Uterus (tissue), 4 donors: Measurements from ENCODE around the gene IPPK. TPM values are rescaled to one million over a fixed set of nuclear protein-coding genes. Genes with fewer than 3 reads are reported as not detected.
A peak's percentile ranks its signal among the peaks of the same experiment; 100 is the strongest.
"Not testable (repeated sequence)": the region's sequence is repeated elsewhere in the genome, so short reads cannot be mapped to it uniquely, and the experiment has no call there.

Source experiments
- DNase-seq, 2 donors: peaks; one replicate each; pipeline ENCODE4 v3.0.0-alpha.2; 2019 to 2020
- H3K27ac ChIP-seq, 2 donors: fragments of 200-600 bp; sonication (generic); 1 replicate in 1 of 2; 2 replicates in 1 of 2; pipeline ENCODE4 v1.5.1; 2016 to 2018
- H3K27me3 ChIP-seq, 2 donors: fragments of 200-600 bp; sonication (generic); one replicate each; pipeline ENCODE4 v1.5.1; 2018 to 2019; ENCODE audit warnings: control low read depth in 1 of 2
- H3K36me3 ChIP-seq, 2 donors: fragments of 200-600 bp; sonication (generic); one replicate each; pipeline ENCODE4 v1.5.1; 2019; ENCODE audit warnings: control low read depth in 1 of 2
- H3K4me1 ChIP-seq, 2 donors: fragments of 200-600 bp; sonication (generic); one replicate each; pipeline ENCODE4 v1.5.1; 2018 to 2019; ENCODE audit warnings: control low read depth in 1 of 2
- H3K4me3 ChIP-seq, 2 donors: fragments of 200-600 bp; sonication (generic); 1 replicate in 1 of 2; 2 replicates in 1 of 2; pipeline ENCODE4 v1.5.1; 2018 to 2019; ENCODE audit warnings: mild to moderate bottlenecking in 1 of 2
- H3K9me3 ChIP-seq, 2 donors: fragments of 200-600 bp; sonication (generic); one replicate each; pipeline ENCODE4 v1.5.1; 2019; ENCODE audit warnings: control low read depth in 1 of 2
- POLR2A ChIP-seq, 2 donors: fragments of 450-650 bp; IDR thresholded peaks; one replicate each; pipeline ENCODE4 v1.6.1; 2016; ENCODE audit warnings: antibody characterized with exemption in 2 of 2, mild to moderate bottlenecking in 1 of 2, moderate library complexity in 1 of 2
- intact Hi-C: fragments of 100-400 bp; cut with DNase I; formaldehyde crosslinking; loops from one replicate; pipeline ENCODE4 v1.15.1; 2023; ENCODE audit warnings: low total_unique reads
- total RNA-seq, 4 donors: library from RNA; depleted of rRNA in 3 of 4; stranded (reverse); fragments of >200 nt in 3 of 4; gene quantifications; one replicate each; pipeline versions ENCODE4 v1.1.0 to v1.2.4, GENCODE V29; 2014 to 2023
- TF ChIP-seq, protein P1 (sequence below), 4 experiments: fragments of 200-600 bp in 2 of 4; fragments of 450-650 bp in 2 of 4; sonication (generic) in 2 of 4; IDR thresholded peaks; one replicate each; pipeline ENCODE4 v1.5.1; 2016 to 2019; ENCODE audit warnings: antibody characterized with exemption in 4 of 4, mild to moderate bottlenecking in 2 of 4, moderate library complexity in 1 of 4
- donor health status: DM: yes; HTN: yes; CAD: no.

IPPK gene
- total RNA-seq, 4 donors from 2014 or later = 5.9 to 13.1 (median 8.5) TPM

DNA sequence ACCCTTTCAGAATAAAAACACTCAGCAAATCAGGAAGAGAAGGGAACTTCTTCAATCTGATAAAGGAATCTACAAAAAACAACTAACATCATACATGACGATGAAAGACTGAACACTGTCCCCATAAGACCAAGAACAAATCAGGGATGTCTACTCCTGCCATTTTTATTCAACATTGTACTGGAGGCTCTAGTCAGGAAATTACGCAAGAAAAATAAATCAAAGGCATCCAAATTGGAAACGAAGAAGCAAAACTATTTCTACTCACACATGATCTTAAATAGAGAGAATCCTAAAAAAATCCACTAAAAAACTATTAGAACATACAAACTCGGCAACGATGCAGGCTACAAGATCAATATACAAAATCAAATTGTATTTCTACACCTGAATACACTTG, 42.3 kb downstream of the IPPK start:
- no peaks in the 10 kb centered on the region for H3K9me3 ChIP-seq
- H3K4me3 ChIP-seq = no peak overlapping the region
- H3K27ac ChIP-seq = peak overlapping the region in 1 of 2 donors; percentile 55
- H3K36me3 ChIP-seq = no peaks in the 10 kb centered on the region
- DNase-seq = no peak
- TF ChIP-seq, protein P1, sequence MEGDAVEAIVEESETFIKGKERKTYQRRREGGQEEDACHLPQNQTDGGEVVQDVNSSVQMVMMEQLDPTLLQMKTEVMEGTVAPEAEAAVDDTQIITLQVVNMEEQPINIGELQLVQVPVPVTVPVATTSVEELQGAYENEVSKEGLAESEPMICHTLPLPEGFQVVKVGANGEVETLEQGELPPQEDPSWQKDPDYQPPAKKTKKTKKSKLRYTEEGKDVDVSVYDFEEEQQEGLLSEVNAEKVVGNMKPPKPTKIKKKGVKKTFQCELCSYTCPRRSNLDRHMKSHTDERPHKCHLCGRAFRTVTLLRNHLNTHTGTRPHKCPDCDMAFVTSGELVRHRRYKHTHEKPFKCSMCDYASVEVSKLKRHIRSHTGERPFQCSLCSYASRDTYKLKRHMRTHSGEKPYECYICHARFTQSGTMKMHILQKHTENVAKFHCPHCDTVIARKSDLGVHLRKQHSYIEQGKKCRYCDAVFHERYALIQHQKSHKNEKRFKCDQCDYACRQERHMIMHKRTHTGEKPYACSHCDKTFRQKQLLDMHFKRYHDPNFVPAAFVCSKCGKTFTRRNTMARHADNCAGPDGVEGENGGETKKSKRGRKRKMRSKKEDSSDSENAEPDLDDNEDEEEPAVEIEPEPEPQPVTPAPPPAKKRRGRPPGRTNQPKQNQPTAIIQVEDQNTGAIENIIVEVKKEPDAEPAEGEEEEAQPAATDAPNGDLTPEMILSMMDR (IDR thresholded peaks at IDR 0.05) = no peak
- TF ChIP-seq POLR2A (IDR thresholded peaks at IDR 0.05) = no peak
- no peaks in the 10 kb centered on the region for H3K4me1 ChIP-seq
- no peaks in the 10 kb centered on the region for H3K27me3 ChIP-seq
- intact Hi-C loops = no loop called here

DNA sequence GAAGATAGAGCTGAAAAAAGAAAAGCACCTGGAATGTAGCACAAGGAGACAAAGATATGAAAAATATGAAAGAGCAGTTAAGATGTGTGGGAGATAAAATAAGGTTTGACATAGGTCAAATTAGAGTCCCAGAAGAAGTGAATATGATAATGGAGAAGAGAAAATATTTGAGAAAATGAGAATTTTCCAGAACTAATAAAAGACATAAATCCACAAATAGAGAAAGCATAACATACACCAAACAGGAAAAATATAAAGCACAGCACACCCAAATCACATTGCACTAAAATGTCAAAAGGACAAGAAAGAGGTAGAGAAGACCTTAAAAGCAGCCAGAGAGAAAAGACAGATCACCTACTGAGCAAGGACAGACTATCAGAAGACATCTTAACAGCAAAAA, 43.4 kb downstream of the IPPK start:
- TF ChIP-seq POLR2A (IDR thresholded peaks at IDR 0.05) = no peak
- TF ChIP-seq, protein P1 (IDR thresholded peaks at IDR 0.05) = no peak
- H3K36me3 ChIP-seq = no peaks in the 10 kb centered on the region

DNA sequence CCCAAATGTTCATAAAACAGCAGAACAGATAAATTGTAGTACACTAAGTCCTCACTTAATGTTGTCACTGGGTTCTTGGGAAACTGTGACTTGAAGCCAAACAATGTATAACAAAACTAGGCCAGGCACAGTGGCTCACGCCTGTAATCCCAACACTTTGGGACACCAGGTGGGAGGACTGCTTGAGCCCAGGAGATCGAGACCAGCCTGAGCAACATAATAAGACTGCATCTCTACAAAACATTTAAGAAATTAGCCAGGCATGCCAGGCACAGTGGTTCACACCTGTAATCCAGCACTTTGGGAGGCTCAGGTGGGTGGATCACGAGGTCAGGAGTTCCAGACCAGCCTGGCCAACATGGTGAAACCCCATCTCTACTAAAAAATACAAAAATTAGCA, 46.0 kb downstream of the IPPK start:
- H3K9me3 ChIP-seq, intact Hi-C loops, H3K4me3 ChIP-seq, H3K27ac ChIP-seq, DNase-seq, H3K36me3 ChIP-seq, H3K4me1 ChIP-seq, H3K27me3 ChIP-seq: not testable (repeated sequence)

More for the DNA sequence above, 43.4 kb downstream of the IPPK start:
- no peaks in the 10 kb centered on the region for H3K27me3 ChIP-seq
- DNase-seq = no peak
- H3K27ac ChIP-seq = peak overlapping the region in 1 of 2 donors; percentile 55
- no peaks in the 10 kb centered on the region for H3K4me1 ChIP-seq
- intact Hi-C loops = no loop called here
- H3K4me3 ChIP-seq = no peak overlapping the region
- no peaks in the 10 kb centered on the region for H3K9me3 ChIP-seq

DNA sequence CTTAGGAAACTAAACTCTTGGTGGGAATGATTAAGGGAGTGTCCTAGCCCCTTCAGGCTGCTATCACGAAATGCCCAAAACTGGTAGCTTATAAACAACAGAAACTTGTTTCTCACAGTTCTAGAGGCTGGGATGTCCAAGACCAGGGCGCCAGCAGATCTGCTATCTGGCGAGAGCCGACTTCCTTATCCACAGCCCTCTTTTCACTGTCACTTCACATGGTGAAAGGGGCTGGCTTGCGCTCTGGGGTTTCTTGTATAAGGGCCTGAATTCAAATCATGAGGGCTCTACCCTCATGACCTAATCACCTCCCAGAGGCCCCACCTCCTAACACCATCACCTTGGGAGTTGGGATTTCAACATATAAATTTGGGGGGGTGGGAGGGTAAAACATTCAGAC, 49.1 kb downstream of the IPPK start:
- Histone ChIP-seq H3K4me1 (peaks cover 12 to 13% of the 10 kb centered on the region in 2 donors), H3K4me3 (no peak overlapping the region), H3K36me3 (no peaks in the 10 kb centered on the region), H3K27ac (peak overlapping the region; percentile 48 to 84), H3K9me3 (no peaks in the 10 kb centered on the region), H3K27me3 (no peaks in the 10 kb centered on the region)
- peak in 1 of 2 donors; percentile 40 for DNase-seq
- TF ChIP-seq POLR2A (IDR thresholded peaks at IDR 0.05) = no peak
- TF ChIP-seq, protein P1 (IDR thresholded peaks at IDR 0.05) = no peak
- intact Hi-C loops = no loop called here

DNA sequence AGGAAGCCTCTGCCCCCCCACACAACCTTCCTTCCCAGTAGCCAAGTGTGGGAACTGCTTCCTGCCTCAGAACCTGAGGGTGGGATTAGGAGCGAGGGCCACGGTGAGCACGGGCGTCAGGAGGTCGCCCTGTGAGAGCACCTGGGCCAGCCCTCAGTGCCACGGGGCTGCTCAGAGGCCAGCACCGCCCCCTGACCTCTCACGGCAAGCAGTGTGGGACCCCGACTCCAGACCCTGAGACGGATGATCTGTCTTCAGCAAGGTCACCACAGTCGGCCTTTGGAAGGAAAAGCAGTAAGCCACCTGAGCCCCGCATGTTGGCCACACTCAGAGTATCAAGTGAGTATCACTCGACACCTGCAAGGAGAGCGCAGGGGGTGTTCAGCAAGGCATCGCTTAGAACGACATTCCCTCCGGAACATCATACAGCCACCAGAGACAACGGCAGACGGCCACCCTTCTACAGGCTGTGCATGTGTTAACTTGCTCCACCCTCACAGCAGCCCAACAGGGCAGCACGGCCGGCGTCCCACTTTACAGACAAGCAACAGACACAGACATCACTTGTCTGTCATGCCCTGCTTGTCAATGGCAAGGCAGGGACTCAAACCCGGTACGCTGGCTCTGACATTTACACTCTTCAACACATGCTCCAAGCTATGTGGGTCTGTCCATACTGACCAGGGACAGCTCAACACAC, 50.2 kb downstream of the IPPK start:
- Histone ChIP-seq H3K27ac (peak overlapping the region; percentile 77 to 84), H3K36me3 (no peaks in the 10 kb centered on the region), H3K9me3 (no peaks in the 10 kb centered on the region), H3K4me3 (no peak overlapping the region), H3K4me1 (peaks cover 12 to 13% of the 10 kb centered on the region in 2 donors), H3K27me3 (no peaks in the 10 kb centered on the region)
- no peak for TF ChIP-seq POLR2A (IDR thresholded peaks at IDR 0.05)
- TF ChIP-seq, protein P1 (IDR thresholded peaks at IDR 0.05) = no peak
- DNase-seq = peak in 1 of 2 donors; percentile 25
- intact Hi-C loops = no loop called here
